GM21515 (cell line): ENCODE measurements around the gene CXCL9.
"Not testable (repeated sequence)": the region's sequence is repeated elsewhere in the genome, so short reads cannot be mapped to it uniquely, and the experiment has no call there.

ENCODE experiments used
- ATAC-seq: cut with Tn5 transposase; IDR thresholded peaks from one replicate; pipeline ENCODE4 v1.9.1; 2021; ENCODE audit not compliant: unreplicated experiment

The CXCL9 gene

DNA sequence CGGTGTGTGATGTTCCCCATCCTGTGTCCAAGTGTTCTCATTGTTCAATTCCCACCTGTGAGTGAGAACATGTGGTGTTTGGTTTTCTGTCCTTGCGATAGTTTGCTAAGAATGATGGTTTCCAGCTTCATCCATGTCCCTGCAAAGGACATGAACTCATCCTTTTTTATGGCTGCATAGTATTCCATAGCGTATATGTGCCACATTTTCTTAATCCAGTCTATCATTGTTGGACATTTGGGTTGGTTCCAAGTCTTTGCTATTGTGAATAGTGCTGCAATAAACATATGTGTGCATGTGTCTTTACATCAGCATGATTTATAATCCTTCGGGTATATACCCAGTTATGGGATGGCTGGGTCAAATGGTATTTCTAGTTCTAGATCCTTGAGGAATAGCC, 45.2 kb downstream of the CXCL9 start:
- ATAC-seq = not testable (repeated sequence)

DNA sequence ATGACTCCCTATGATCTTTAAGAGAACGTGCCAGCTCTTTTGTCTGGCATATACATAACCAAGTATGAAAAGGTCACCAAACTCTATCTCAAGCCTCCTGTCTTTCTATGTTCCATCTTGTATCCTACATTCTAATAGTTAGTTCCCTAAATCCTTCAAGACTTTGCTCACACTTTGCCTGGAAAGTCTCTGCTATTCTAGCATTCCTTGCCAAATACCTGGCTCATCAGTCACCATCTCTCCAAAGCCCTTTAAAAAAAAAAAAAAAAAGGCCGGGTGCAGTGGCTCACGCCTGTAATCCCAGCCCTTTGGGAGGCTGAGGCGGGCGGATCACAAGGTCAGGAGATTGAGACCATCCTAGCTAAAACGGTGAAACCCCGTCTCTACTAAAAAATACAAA, 48.8 kb downstream of the CXCL9 start:
- not testable (repeated sequence) for ATAC-seq

DNA sequence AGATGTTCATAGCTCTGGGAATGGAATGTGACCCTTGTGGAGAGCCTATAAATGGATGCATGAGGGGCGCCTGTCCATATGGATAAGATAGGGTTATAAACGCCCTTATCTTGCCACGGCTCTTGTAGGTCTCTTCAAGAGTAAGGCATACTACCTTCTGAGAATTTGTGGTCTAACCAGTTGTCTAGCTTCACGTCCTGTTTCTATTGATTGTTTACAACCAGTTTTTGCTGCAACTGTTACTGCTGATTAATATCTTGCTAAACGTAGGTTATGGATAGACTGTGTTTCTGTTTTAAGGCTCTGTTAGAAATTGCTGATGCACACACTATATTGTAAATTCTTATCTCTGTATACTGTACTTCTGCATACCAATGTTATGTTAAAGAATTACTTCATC, 52.5 kb downstream of the CXCL9 start:
- not testable (repeated sequence) for ATAC-seq

DNA sequence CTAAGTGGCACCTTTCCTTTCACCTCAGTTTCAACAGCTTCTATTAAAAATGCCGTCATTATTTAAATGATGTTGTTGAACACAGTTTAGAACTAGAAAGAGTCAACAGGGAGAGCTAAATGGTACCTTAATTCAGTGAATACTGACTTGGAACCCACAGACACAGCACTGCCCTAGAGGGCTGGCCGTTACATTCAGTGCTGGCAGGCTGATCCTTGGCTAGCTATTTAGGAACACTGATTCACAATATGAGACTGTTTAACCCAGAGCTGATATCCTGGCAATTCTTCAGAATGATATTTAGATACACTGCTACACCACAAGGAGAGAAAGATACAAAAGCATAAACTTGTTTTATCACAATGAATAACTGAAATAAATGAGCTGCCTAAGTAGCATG, 53.8 kb downstream of the CXCL9 start:
- no peak for ATAC-seq
